Liver (tissue), 9 donors: ENCODE data around the gene MAP3K4. TPM values are rescaled to one million over a fixed set of nuclear protein-coding genes. Genes with fewer than 3 reads are reported as not detected.

Experiments used
- DNase-seq: peaks from one replicate; pipeline ENCODE4 v3.0.0-alpha.2; 2017; ENCODE audit warnings: low spot score
- H3K27ac ChIP-seq, 2 donors: one replicate each; pipeline ENCODE4 v1.7.0; 2013; ENCODE audit warnings: inconsistent platforms in 2 of 2, low read length in 2 of 2, control low read depth in 1 of 2, low read depth in 1 of 2, mild to moderate bottlenecking in 1 of 2
- H3K27me3 ChIP-seq, 4 donors: one replicate each; pipeline versions ENCODE4 v1.6.1 to v1.7.0; 2013; ENCODE audit warnings: low read length in 3 of 4, inconsistent platforms in 1 of 4, mild to moderate bottlenecking in 1 of 4, moderate library complexity in 1 of 4; ENCODE audit not compliant: control insufficient read depth in 4 of 4, insufficient read depth in 4 of 4
- H3K36me3 ChIP-seq, 4 donors: one replicate each; pipeline versions ENCODE4 v1.6.1 to v1.7.0; 2013; ENCODE audit warnings: low read length in 3 of 4, mild to moderate bottlenecking in 3 of 4, low read depth in 1 of 4, moderate library complexity in 1 of 4; ENCODE audit not compliant: control insufficient read depth in 4 of 4, insufficient read depth in 3 of 4
- H3K4me1 ChIP-seq, 4 donors: one replicate each; pipeline versions ENCODE4 v1.6.1 to v1.7.0; 2013; ENCODE audit warnings: low read length in 3 of 4, mild to moderate bottlenecking in 3 of 4, moderate library complexity in 1 of 4; ENCODE audit not compliant: control insufficient read depth in 4 of 4, insufficient read depth in 4 of 4
- H3K4me3 ChIP-seq, 3 donors: one replicate each; pipeline versions ENCODE4 v1.6.1 to v1.7.0; 2013; ENCODE audit warnings: low read length in 3 of 3, control low read depth in 1 of 3, low read depth in 1 of 3, mild to moderate bottlenecking in 1 of 3
- H3K9ac ChIP-seq, 2 donors: one replicate each; pipeline ENCODE4 v1.7.0; 2013; ENCODE audit warnings: low read length in 2 of 2, mild to moderate bottlenecking in 2 of 2, moderate library complexity in 2 of 2, control low read depth in 1 of 2, low read depth in 1 of 2
- H3K9me3 ChIP-seq, 4 donors: one replicate each; pipeline versions ENCODE4 v1.6.1 to v1.7.0; 2013; ENCODE audit warnings: low read length in 3 of 4; ENCODE audit not compliant: control insufficient read depth in 4 of 4
- ATF3 ChIP-seq: IDR thresholded peaks from 2 replicates; pipeline ENCODE4 v1.6.1; 2016; ENCODE audit warnings: antibody characterized with exemption
- FOXA1 ChIP-seq: IDR thresholded peaks from 2 replicates; pipeline ENCODE4 v1.6.1; 2016; ENCODE audit warnings: antibody characterized with exemption
- FOXA2 ChIP-seq: IDR thresholded peaks from 2 replicates; pipeline ENCODE4 v1.6.1; 2016; ENCODE audit warnings: antibody characterized with exemption
- GABPA ChIP-seq, 2 donors: IDR thresholded peaks in 1 of 2; conservative IDR thresholded peaks in 1 of 2; 2 replicates each; pipeline ENCODE4 v1.6.1; 2016; ENCODE audit warnings: antibody characterized with exemption in 2 of 2, mild to moderate bottlenecking in 1 of 2, moderate library complexity in 1 of 2
- HNF4A ChIP-seq, 2 donors: conservative IDR thresholded peaks; 2 replicates each; pipeline ENCODE4 v1.6.1; 2016; ENCODE audit warnings: antibody characterized with exemption in 2 of 2, mild to moderate bottlenecking in 2 of 2
- HNF4G ChIP-seq: IDR thresholded peaks from 2 replicates; pipeline ENCODE4 v1.6.1; 2016; ENCODE audit warnings: antibody characterized with exemption
- JUND ChIP-seq, 2 donors: IDR thresholded peaks; 2 replicates each; pipeline ENCODE4 v1.6.1; 2016; ENCODE audit warnings: antibody characterized with exemption in 2 of 2
- RAD21 ChIP-seq, 2 donors: IDR thresholded peaks; 2 replicates each; pipeline ENCODE4 v1.6.1; 2016; ENCODE audit warnings: antibody characterized with exemption in 2 of 2, mild to moderate bottlenecking in 2 of 2
- RXRA ChIP-seq, 2 donors: IDR thresholded peaks; 2 replicates each; pipeline ENCODE4 v1.6.1; 2017 to 2018; ENCODE audit warnings: antibody characterized with exemption in 2 of 2, mild to moderate bottlenecking in 1 of 2
- SP1 ChIP-seq: IDR thresholded peaks from 2 replicates; pipeline ENCODE4 v1.6.1; 2018; ENCODE audit warnings: antibody characterized with exemption, mild to moderate bottlenecking
- YY1 ChIP-seq: IDR thresholded peaks from 2 replicates; pipeline ENCODE4 v1.6.1; 2016; ENCODE audit warnings: antibody characterized with exemption, mild to moderate bottlenecking
- ZBTB33 ChIP-seq: IDR thresholded peaks from 2 replicates; pipeline ENCODE4 v1.6.1; 2016; ENCODE audit warnings: antibody characterized with exemption
- WGBS: extraction: QIAGEN DNeasy Blood & Tissue Kit; methylation state at CpG from one replicate; pipeline ENCODE4 v1.1.7; 2013; 5-methylcytosine and 5-hydroxymethylcytosine counted together
- polyA plus RNA-seq, 2 donors: library from polyadenylated mRNA; stranded (reverse) in 1 of 2; unstranded in 1 of 2; fragments of 200-250 nt in 1 of 2; fragments of >200 nt in 1 of 2; fragmentation: Nextera tagmentation in 1 of 2; extraction: Ambion mirVana in 1 of 2; gene quantifications; one replicate each; pipeline versions ENCODE4 v1.2.1 to v1.2.3, GENCODE V29; 2013 to 2015
- total RNA-seq, 2 donors: library from RNA; depleted of rRNA; stranded (reverse); fragments of >200 nt; gene quantifications; one replicate each; pipeline ENCODE4 v1.2.3, GENCODE V29; 2014
- TF ChIP-seq, protein P1 (sequence below): fragments of 150-350 bp; IDR thresholded peaks from 2 replicates; pipeline ENCODE4 v1.5.1; 2017; ENCODE audit warnings: improper control_type of control experiment, low read depth, low read length; ENCODE audit not compliant: missing input control
- TF ChIP-seq, protein P2 (sequence below): IDR thresholded peaks from 2 replicates; pipeline ENCODE4 v1.6.1; 2016; ENCODE audit warnings: antibody characterized with exemption
- TF ChIP-seq, protein P3 (sequence below): IDR thresholded peaks from 2 replicates; pipeline ENCODE4 v1.6.1; 2016; ENCODE audit warnings: antibody characterized with exemption, mild to moderate bottlenecking
- donor health status: healthy.
- donor health status: healthy.
- donor health status: healthy.
- donor health status: healthy.
- donor health status: healthy.

Gene MAP3K4
- total and polyA plus RNA-seq, 4 donors: 4.3 to 20.0 (median 11.7) TPM

DNA sequence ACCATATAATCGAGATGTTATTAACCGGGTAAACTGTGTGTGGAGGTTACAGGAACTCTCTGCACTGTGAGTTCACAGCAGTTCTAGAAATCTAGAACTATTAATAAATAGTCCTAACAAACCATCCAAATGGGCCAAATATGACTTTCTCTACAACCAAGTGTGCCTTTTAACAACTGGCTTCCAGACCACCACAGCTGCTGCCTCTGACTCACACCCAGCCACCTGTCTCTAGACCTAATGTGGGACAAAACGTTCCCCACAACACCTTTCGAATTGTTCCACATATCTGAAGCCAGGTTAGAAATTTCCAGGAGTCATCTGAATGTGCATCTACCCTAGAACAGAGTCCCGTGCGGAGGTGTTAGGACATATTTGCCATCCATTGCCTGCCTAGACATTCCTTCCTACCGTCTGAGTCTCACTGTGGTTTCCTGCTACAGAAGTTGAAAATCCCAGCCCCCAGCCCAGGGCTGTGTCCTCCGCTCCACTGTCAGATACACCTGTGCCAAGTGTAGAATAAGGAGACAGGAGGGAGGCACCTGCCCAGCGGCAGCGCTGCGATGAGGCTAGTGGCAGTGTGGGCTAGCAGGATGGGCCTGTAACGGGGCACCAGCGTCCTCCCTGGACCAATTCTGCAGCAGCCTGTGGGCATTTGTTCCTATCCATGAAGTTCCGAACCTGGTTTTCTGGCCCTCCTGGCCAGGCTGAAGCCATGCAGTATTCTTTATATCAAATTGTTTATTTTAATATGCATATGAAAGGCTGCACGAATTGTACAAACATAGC lies 28.5 kb upstream of the MAP3K4 start:
- TF ChIP-seq RXRA (IDR thresholded peaks at IDR 0.05) (no peak), ZBTB33 (no peak), GABPA (IDR thresholded peaks at IDR 0.05 in 1 of 2, conservative IDR thresholded peaks at IDR 0.05 in 1 of 2) (no peak), SP1 (no peak), JUND (IDR thresholded peaks at IDR 0.05) (no peak), FOXA2 (no peak), YY1 (no peak), ATF3 (no peak), HNF4G (no peak)
- TF ChIP-seq, protein P1, sequence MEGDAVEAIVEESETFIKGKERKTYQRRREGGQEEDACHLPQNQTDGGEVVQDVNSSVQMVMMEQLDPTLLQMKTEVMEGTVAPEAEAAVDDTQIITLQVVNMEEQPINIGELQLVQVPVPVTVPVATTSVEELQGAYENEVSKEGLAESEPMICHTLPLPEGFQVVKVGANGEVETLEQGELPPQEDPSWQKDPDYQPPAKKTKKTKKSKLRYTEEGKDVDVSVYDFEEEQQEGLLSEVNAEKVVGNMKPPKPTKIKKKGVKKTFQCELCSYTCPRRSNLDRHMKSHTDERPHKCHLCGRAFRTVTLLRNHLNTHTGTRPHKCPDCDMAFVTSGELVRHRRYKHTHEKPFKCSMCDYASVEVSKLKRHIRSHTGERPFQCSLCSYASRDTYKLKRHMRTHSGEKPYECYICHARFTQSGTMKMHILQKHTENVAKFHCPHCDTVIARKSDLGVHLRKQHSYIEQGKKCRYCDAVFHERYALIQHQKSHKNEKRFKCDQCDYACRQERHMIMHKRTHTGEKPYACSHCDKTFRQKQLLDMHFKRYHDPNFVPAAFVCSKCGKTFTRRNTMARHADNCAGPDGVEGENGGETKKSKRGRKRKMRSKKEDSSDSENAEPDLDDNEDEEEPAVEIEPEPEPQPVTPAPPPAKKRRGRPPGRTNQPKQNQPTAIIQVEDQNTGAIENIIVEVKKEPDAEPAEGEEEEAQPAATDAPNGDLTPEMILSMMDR: no peak
- TF ChIP-seq, protein P2, sequence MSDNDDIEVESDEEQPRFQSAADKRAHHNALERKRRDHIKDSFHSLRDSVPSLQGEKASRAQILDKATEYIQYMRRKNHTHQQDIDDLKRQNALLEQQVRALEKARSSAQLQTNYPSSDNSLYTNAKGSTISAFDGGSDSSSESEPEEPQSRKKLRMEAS: no peak
- TF ChIP-seq, protein P3, sequence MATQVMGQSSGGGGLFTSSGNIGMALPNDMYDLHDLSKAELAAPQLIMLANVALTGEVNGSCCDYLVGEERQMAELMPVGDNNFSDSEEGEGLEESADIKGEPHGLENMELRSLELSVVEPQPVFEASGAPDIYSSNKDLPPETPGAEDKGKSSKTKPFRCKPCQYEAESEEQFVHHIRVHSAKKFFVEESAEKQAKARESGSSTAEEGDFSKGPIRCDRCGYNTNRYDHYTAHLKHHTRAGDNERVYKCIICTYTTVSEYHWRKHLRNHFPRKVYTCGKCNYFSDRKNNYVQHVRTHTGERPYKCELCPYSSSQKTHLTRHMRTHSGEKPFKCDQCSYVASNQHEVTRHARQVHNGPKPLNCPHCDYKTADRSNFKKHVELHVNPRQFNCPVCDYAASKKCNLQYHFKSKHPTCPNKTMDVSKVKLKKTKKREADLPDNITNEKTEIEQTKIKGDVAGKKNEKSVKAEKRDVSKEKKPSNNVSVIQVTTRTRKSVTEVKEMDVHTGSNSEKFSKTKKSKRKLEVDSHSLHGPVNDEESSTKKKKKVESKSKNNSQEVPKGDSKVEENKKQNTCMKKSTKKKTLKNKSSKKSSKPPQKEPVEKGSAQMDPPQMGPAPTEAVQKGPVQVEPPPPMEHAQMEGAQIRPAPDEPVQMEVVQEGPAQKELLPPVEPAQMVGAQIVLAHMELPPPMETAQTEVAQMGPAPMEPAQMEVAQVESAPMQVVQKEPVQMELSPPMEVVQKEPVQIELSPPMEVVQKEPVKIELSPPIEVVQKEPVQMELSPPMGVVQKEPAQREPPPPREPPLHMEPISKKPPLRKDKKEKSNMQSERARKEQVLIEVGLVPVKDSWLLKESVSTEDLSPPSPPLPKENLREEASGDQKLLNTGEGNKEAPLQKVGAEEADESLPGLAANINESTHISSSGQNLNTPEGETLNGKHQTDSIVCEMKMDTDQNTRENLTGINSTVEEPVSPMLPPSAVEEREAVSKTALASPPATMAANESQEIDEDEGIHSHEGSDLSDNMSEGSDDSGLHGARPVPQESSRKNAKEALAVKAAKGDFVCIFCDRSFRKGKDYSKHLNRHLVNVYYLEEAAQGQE: no peak
- no peak for DNase-seq
- no peak overlapping the region for H3K4me3 ChIP-seq
- H3K27ac ChIP-seq: no peak overlapping the region
- H3K9me3 ChIP-seq: no peaks in the 10 kb centered on the region
- H3K36me3 ChIP-seq: no peaks in the 10 kb centered on the region
- H3K9ac ChIP-seq: no peak overlapping the region
- 89% methylated on average over 15 of the region's 15 CpGs for WGBS
- no peaks in the 10 kb centered on the region for H3K27me3 ChIP-seq
- no peaks in the 10 kb centered on the region for H3K4me1 ChIP-seq

- Histone ChIP-seq H3K36me3 (no peaks in the 10 kb centered on the region), H3K4me1 (no peaks in the 10 kb centered on the region), H3K9ac (no peak overlapping the region), H3K27me3 (no peaks in the 10 kb centered on the region), H3K4me3 (no peak overlapping the region), H3K27ac (no peak overlapping the region), H3K9me3 (no peaks in the 10 kb centered on the region)
- TF ChIP-seq GABPA (IDR thresholded peaks at IDR 0.05 in 1 of 2, conservative IDR thresholded peaks at IDR 0.05 in 1 of 2): no peak
- no peak for TF ChIP-seq HNF4A (conservative IDR thresholded peaks at IDR 0.05)
- TF ChIP-seq FOXA1: no peak
- no peak for TF ChIP-seq RAD21 (IDR thresholded peaks at IDR 0.05)
- 86% methylated on average over 8 of the region's 8 CpGs for WGBS
- DNase-seq: no peak
Measured at GRCh38 chr6:160963651-160964050, 27.9 kb upstream of the MAP3K4 start.
